ENCODE results near the gene ACO2.
A peak's percentile ranks its signal among the peaks of the same experiment; 100 is the strongest.
"Not testable (repeated sequence)": the region's sequence is repeated elsewhere in the genome, so short reads cannot be mapped to it uniquely, and the experiment has no call there.

The ACO2 gene

GRCh38 chr22:41568811-41569210 is 99.9 kb downstream of the ACO2 start:
- DNase-seq (ENCODE audit: low spot score): no peak

DNA sequence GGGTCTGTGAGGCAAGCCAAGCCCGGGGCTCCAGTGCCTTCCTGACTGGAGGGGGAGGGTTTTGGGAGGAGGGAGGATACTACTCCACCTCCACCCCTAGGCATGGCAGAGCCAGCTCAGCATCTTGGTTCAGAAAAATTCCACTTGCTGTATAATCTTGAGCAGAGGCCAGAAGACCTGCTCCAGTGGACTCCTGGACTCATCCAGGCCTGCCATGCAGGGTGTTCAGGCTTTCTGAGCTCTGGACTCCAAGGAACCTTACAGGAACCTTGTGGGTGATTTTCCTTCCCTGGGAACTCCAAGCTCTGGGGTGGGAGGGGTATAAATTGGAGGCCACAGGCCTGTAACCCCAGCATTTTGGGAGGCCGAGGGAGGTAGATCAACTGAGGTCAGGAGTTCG is 101.3 kb downstream of the ACO2 start:
- no peak for DNase-seq (ENCODE audit: low spot score)

DNA sequence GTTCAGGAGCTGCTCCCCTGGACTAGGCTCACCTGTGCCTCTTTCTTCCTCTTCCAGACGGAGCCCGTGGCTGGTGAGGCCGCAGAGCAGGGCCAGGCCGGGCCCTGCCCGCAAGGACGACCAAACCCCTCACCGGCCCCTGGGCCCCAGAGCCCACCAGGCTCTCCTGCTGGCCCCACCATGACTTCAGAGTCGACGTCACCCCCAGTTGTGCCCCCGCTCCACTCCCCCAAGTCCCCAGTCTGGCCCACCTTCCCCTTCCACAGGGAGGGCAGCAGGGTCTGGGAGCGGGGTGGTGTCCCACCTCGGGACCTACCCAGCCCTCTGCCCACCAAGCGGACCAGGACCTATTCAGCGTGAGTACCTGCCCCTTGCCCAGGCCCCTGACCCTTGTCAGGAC is 102.9 kb downstream of the ACO2 start:
- no peak for DNase-seq (ENCODE audit: low spot score)

DNA sequence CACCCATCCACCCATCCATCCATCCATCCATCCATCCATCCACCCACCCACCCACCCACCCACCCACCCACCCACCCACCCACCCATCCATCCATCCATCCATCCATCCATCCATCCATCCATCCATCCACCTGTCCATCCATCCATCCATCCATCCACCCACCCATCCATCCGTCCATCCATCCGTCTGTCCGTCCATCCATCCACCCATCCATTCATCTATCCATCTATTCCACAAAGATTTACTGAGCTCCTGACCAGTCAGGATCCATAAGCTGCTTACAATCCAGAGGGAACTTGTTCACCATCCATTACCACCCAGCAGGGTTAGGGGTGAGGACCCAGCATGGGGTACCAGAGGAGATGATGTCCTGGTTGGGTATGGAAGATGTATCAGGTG is 103.4 kb downstream of the ACO2 start:
- DNase-seq (ENCODE audit: low spot score): not testable (repeated sequence)

DNA sequence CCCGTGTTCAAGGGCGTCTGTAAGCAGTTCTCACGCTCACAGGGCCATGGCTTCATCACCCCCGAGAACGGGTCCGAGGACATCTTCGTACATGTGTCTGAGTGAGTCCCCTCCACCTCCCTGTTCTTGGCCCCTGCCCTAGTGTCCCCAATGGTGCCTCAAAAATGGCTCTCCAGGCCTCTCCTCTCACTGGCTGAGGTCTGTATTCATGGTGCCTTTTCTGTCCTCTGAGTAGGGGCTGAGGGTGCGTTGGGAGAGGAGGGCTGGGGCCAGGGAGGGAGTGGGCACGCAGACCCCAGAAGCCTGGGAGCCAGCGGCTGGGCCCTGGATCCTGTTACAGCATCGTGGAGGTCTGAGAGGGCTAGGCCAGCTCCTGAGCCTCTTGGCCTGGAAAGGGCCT is 104.8 kb downstream of the ACO2 start:
- DNase-seq (ENCODE audit: low spot score): no peak

DNA sequence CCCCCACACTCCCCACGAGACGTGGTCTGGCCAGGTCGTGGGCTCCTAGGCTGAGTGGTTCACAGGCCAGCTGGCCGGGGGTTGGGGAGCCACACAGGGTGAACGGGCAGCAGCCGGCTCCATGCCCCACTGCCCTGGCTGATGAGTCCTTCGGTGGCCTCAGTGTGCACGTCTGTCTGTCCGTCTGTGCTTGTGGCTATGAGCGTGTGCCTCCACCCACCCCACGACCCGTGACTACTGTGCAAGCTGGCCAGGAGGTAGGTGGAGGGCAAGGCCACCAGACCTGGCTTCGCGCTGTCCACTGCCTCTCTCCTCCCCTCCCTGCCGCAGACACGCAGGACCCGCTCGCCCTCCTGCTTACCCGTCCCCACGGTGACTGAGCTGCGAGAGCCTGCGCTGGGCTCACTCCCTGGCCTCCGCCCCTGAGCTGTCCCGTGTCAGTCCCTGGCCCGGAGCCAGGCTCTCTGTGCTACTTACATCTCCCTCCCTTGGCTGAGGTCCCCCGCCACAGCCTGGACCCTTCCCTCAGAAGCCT is 106.0 kb downstream of the ACO2 start:
- DNase-seq (ENCODE audit: low spot score): peak; percentile 65

- no peak for DNase-seq (ENCODE audit: low spot score)
Measured at GRCh38 chr22:41575533-41575932, 106.6 kb downstream of the ACO2 start.

- DNase-seq (ENCODE audit: low spot score): peak; percentile 70
Measured at GRCh38 chr22:41576877-41577276, 108.0 kb downstream of the ACO2 start.

GRCh38 chr22:41578114-41578513 is 109.2 kb downstream of the ACO2 start:
- no peak for DNase-seq (ENCODE audit: low spot score)
